Measurements from ENCODE around the gene GADD45B. TPM values are rescaled to one million over a fixed set of nuclear protein-coding genes. Genes with fewer than 3 reads are reported as not detected.

Gene GADD45B
- total RNA-seq, 1 donor from 2014 or later = 177 TPM

DNA sequence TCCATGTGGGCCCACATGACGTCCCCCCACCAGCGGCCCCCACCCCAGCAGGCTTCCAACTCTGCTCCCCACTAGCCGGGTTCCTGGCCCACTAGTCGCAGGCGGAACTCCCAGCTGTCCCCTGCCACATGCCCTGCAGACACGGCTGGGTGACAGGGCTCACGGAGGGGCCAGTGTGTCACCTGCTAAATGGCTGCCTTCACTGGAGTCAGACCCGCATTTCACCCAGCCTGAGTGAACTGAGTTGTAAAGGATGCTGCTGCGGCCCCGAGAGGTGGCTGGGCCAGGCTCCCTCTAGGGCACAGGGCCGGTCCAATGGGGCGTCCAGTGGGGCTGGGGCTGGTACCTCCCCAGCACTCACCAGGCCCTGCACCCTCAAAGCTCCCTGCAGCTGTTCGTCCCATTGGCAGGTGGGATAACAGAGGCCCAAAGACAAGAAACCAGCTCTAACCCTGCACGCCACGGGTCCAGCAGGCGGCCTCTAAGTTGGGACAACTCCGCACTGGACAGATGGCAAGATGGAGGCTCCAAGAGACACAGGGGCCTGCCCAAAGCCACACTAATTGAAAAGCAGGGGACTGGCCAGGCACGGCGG is 22.4 kb upstream of the GADD45B start:
- DNase-seq (ENCODE audit: low spot score) = no peak
- Mint-ChIP-seq H3K4me1 (ENCODE audit: low read depth) (peaks cover 16% of the 10 kb centered on the region), H3K4me3 (ENCODE audit: unreplicated experiment) (no peak overlapping the region), H3K27me3 (ENCODE audit: low read depth) (no peaks in the 10 kb centered on the region), H3K36me3 (ENCODE audit: low read depth) (no peaks in the 10 kb centered on the region), H3K27ac (ENCODE audit: unreplicated experiment) (no peak overlapping the region), H3K9me3 (ENCODE audit: low read depth) (no peaks in the 10 kb centered on the region)
- TF ChIP-seq, protein P1, sequence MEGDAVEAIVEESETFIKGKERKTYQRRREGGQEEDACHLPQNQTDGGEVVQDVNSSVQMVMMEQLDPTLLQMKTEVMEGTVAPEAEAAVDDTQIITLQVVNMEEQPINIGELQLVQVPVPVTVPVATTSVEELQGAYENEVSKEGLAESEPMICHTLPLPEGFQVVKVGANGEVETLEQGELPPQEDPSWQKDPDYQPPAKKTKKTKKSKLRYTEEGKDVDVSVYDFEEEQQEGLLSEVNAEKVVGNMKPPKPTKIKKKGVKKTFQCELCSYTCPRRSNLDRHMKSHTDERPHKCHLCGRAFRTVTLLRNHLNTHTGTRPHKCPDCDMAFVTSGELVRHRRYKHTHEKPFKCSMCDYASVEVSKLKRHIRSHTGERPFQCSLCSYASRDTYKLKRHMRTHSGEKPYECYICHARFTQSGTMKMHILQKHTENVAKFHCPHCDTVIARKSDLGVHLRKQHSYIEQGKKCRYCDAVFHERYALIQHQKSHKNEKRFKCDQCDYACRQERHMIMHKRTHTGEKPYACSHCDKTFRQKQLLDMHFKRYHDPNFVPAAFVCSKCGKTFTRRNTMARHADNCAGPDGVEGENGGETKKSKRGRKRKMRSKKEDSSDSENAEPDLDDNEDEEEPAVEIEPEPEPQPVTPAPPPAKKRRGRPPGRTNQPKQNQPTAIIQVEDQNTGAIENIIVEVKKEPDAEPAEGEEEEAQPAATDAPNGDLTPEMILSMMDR (IDR thresholded peaks at IDR 0.05) = no peak

DNA sequence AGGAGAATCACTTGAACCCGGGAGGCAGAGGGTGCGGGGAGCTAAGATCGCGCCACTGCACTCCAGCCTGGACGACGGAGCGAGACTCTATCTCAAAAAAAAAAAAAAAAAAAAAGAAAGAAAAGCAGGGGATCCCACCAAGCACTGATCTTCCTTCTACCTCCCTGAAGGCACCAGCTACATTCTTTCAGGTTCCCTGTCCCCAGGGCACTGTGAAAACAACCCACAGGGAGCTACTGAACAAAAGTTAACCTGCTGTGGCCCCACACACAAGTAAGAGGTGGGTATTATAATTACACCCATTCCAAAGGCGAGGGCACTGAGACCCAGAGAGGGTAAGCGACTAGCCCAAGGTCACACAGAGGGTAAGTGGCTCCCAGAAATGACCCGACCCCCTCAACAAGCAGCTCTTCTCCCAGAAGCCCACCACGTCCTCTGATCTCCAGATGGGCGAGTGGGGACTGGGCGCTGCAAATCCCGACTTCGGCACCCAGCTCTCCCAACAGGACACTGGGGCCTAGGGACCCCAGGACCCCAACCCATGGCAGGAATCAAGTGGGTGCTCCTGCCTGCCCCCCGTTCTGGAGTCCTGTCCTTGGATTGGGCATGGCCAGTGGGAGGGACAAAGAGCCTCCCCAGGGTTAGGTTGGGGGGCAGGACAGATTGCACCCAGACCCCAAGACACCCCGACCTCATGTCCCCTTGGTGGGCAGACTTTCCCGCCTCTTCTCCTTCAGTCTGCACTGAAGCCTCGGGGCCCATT is 21.5 kb upstream of the GADD45B start:
- Mint-ChIP-seq H3K9me3 (ENCODE audit: low read depth) (no peaks in the 10 kb centered on the region), H3K36me3 (ENCODE audit: low read depth) (no peaks in the 10 kb centered on the region), H3K27ac (ENCODE audit: unreplicated experiment) (peak overlapping the region; percentile 45), H3K4me3 (ENCODE audit: unreplicated experiment) (peak overlapping the region; percentile 78), H3K4me1 (ENCODE audit: low read depth) (peaks cover 16% of the 10 kb centered on the region), H3K27me3 (ENCODE audit: low read depth) (no peaks in the 10 kb centered on the region)
- TF ChIP-seq, protein P1 (IDR thresholded peaks at IDR 0.05) = no peak
- DNase-seq (ENCODE audit: low spot score) = no peak

DNA sequence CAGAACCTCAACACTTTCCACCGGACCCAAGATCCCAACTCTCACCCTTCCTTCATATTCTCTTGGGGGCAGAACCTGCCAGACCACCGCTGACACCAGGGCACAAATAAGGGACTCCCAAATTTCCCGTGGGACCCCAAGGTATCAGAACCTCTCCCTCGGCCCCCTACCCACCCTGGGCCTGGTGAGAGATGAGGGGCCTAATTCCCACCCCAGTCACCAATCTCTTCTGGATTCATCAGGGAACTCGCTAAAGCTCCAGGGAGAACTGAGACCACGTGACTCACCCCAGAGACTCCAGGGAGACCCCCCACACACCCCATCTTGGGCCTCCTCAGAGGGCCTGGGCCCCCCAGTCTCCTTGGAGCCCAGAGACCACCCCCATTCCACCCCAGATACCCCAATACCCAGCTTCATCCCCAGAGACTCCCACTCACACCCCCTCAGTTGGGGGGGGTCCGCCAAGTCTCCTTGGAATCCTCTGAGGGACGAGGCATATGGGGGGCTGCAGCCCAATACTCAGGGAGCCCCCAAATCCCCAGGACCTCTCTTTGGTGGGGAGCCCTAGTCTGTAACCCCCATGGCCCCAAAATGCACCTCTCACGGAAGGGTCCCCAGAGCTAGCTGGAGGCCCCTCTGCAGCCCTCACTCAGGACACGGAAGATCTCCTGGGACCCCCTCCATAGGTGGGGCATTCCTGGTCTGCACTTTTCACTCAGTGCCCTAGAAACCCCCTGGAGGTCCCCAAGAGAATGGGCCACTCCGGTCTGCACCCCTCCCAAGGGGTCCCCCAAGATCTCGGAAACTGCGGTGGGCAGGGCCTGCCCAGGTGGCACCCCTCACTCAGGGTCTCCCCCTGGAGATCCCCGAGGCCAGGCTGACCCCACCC is 20.7 kb upstream of the GADD45B start:
- H3K9me3 Mint-ChIP-seq (ENCODE audit: low read depth) = no peaks in the 10 kb centered on the region
- H3K36me3 Mint-ChIP-seq (ENCODE audit: low read depth) = no peaks in the 10 kb centered on the region
- peaks cover 16% of the 10 kb centered on the region for H3K4me1 Mint-ChIP-seq (ENCODE audit: low read depth)
- H3K27ac Mint-ChIP-seq (ENCODE audit: unreplicated experiment) = peak overlapping the region; percentile 22
- no peak for DNase-seq (ENCODE audit: low spot score)
- no peaks in the 10 kb centered on the region for H3K27me3 Mint-ChIP-seq (ENCODE audit: low read depth)
- TF ChIP-seq, protein P1 (IDR thresholded peaks at IDR 0.05) = no peak
- peak overlapping the region; percentile 78 for H3K4me3 Mint-ChIP-seq (ENCODE audit: unreplicated experiment)

DNA sequence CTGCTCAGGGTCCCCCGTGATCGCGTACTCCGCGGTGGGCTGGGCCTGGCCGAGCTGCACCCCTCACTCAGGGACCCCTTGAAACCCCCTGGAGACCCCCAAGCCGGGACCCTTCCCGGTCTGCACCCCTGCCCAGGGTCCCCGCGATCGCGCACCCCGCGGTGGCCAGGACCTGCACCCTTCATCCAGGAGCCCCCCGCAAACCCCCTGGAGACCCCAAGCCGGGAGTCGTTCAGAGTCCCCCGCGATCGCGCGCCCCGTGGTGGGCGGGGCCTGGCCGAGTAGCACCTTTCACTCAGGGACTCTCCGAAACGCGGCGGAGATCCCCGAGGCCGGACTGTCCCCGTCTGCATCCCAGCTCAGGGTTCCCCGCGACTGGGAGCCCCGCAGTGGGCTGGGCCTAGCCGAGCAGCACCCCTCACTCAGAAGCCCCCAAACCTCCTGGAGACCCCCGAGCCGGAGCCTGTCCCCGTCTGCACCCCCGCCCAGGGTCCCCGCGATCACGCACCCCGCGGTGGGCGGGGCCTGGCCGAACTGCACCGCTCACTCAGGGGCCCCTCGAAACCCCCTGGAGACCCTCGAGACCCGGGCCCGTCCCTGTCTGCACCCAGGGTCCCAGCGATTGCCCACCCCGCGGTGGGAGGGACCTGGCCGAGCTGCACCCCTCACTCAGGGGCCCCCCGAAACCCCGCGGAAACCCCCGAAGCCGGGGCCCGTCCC is 19.9 kb upstream of the GADD45B start:
- DNase-seq (ENCODE audit: low spot score) = peak; percentile 89
- no peaks in the 10 kb centered on the region for H3K36me3 Mint-ChIP-seq (ENCODE audit: low read depth)
- H3K27ac Mint-ChIP-seq (ENCODE audit: unreplicated experiment) = peak overlapping the region; percentile 8
- TF ChIP-seq, protein P1 (IDR thresholded peaks at IDR 0.05) = no peak
- peaks cover 17% of the 10 kb centered on the region for H3K4me1 Mint-ChIP-seq (ENCODE audit: low read depth)
- H3K27me3 Mint-ChIP-seq (ENCODE audit: low read depth) = no peaks in the 10 kb centered on the region
- H3K4me3 Mint-ChIP-seq (ENCODE audit: unreplicated experiment) = peak overlapping the region; percentile 78
- no peaks in the 10 kb centered on the region for H3K9me3 Mint-ChIP-seq (ENCODE audit: low read depth)
